Psoas muscle (tissue), 8 donors: Measurements from ENCODE around the gene RNF220. TPM values are rescaled to one million over a fixed set of nuclear protein-coding genes. Genes with fewer than 3 reads are reported as not detected.

Experiments
- ATAC-seq, 4 donors: fragments of 200-7000 bp; cut with Tn5 transposase; one replicate each; pipeline ENCODE4 v1.9.1; 2020; ENCODE audit warnings: moderate library complexity in 3 of 4, mild to moderate bottlenecking in 2 of 4
- DNase-seq, 2 donors: peaks; one replicate each; pipeline ENCODE4 v3.0.0-alpha.2; 2020
- H3K27ac ChIP-seq: fragments of 200-600 bp; one replicate; pipeline ENCODE4 v1.8.0; 2022
- H3K27me3 ChIP-seq, 3 donors: fragments of 200-600 bp in 1 of 3; one replicate each; pipeline versions ENCODE4 v1.6.1 to v1.8.0; 2013 to 2022; ENCODE audit warnings: low read length in 2 of 3, mild to moderate bottlenecking in 2 of 3, moderate library complexity in 1 of 3; ENCODE audit not compliant: insufficient read depth in 3 of 3
- H3K36me3 ChIP-seq, 2 donors: fragments of 200-600 bp in 1 of 2; one replicate each; pipeline versions ENCODE4 v1.6.1 to v1.8.0; 2013 to 2022; ENCODE audit warnings: low read depth in 1 of 2, mild to moderate bottlenecking in 1 of 2, moderate library complexity in 1 of 2; ENCODE audit not compliant: insufficient read depth in 1 of 2
- H3K4me1 ChIP-seq: fragments of 200-600 bp; one replicate; pipeline ENCODE4 v1.8.0; 2022
- H3K4me3 ChIP-seq: fragments of 200-600 bp; one replicate; pipeline ENCODE4 v1.8.0; 2022; ENCODE audit warnings: mild to moderate bottlenecking
- H3K9me3 ChIP-seq: fragments of 200-600 bp; one replicate; pipeline ENCODE4 v1.8.0; 2022
- WGBS, 3 donors: extraction: QIAGEN DNeasy Blood & Tissue Kit; methylation state at CpG; one replicate each; pipeline versions ENCODE4 v1.1.6 to v1.1.7; 2013; 5-methylcytosine and 5-hydroxymethylcytosine counted together
- intact Hi-C, 2 donors: fragments of 100-400 bp; cut with DNase I; formaldehyde crosslinking; loops; one replicate each; pipeline versions ENCODE4 v1.11.0 to v1.14.2; 2022
- polyA plus RNA-seq, 3 donors: library from polyadenylated mRNA; stranded (reverse); fragments of 200-250 nt; gene quantifications; one replicate each; pipeline ENCODE4 v1.2.3, GENCODE V29; 2013
- total RNA-seq, 4 donors: library from RNA; stranded (reverse); fragmentation: NEBNext Ultra II Directional in 2 of 4; extraction: Animal tissue kit (Norgen Biotek cat#: 25700) in 2 of 4; gene quantifications; one replicate each; pipeline versions ENCODE4 v1.2.1 to v1.2.4, GENCODE V29; 2021 to 2023
- TF ChIP-seq, protein P1 (sequence below): fragments of 200-600 bp; IDR thresholded peaks from one replicate; pipeline ENCODE4 v1.8.0; 2022; ENCODE audit warnings: antibody characterized with exemption
- donor health status: healthy with polysubstance abuse.
- donor health status: DM: no; HTN: no; CAD: no; lungs with moderate emphysema.
- donor health status: Bipolar disorder and iron deficiency.
- donor health status: healthy.
- donor health status: DM: yes; HTN: yes; CAD: no.
- donor health status: DM: no; HTN: no; CAD: no.
- donor health status: DM: no; HTN: no; CAD: no.
- donor health status: DM: yes; HTN: yes; CAD: no.

The RNF220 gene
- total and polyA plus RNA-seq, 7 donors, result 61.1 to 133 (median 75.5) TPM

DNA sequence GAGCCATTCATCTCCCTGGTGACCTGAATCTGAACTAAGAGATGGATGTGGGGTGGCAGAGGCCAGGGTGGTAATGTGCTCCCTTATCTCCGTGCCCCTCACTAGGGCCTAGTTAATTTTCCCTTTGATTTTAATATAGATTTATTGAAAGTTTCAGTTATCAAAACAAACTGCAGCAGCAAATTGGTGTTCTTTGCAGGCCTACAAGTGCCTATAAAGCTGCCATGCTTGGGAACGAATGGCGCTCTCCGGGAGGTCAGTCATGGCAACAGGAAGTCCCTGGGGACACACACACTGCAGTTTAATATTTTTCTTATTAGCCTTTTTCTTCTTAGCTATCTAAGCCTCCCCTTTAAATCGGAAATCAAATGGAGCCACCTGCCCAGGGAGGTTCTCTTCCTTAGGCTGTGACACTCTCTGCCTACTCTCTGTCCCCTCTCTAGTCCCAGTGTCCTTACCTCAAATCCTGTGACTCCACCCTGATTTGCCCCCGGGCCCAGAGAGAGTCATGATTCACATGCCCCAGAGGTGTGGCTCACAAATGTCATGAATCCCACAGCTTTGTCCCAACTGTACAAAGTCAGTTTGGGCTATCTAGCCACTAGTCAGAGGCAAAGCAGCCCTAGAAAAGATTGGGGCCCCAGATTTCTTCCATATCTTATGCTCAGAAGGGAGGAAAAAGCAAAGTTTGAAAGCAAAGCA lies 45.7 kb upstream of the RNF220 start:
- H3K4me1 ChIP-seq, result peaks cover under 1% of the 10 kb centered on the region
- DNase-seq (no peak), ATAC-seq (no peak)
- TF ChIP-seq, protein P1, sequence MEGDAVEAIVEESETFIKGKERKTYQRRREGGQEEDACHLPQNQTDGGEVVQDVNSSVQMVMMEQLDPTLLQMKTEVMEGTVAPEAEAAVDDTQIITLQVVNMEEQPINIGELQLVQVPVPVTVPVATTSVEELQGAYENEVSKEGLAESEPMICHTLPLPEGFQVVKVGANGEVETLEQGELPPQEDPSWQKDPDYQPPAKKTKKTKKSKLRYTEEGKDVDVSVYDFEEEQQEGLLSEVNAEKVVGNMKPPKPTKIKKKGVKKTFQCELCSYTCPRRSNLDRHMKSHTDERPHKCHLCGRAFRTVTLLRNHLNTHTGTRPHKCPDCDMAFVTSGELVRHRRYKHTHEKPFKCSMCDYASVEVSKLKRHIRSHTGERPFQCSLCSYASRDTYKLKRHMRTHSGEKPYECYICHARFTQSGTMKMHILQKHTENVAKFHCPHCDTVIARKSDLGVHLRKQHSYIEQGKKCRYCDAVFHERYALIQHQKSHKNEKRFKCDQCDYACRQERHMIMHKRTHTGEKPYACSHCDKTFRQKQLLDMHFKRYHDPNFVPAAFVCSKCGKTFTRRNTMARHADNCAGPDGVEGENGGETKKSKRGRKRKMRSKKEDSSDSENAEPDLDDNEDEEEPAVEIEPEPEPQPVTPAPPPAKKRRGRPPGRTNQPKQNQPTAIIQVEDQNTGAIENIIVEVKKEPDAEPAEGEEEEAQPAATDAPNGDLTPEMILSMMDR, result no peak
- H3K27me3 ChIP-seq, result no peaks in the 10 kb centered on the region
- WGBS, 3 donors, result 57 to 61% (median 58%) methylated on average over 6 of the region's 6 CpGs
- H3K27ac ChIP-seq, result no peak overlapping the region
- no peak overlapping the region for H3K4me3 ChIP-seq
- H3K36me3 ChIP-seq, result no peaks in the 10 kb centered on the region
- intact Hi-C loops, result no loop called here
- no peaks in the 10 kb centered on the region for H3K9me3 ChIP-seq

DNA sequence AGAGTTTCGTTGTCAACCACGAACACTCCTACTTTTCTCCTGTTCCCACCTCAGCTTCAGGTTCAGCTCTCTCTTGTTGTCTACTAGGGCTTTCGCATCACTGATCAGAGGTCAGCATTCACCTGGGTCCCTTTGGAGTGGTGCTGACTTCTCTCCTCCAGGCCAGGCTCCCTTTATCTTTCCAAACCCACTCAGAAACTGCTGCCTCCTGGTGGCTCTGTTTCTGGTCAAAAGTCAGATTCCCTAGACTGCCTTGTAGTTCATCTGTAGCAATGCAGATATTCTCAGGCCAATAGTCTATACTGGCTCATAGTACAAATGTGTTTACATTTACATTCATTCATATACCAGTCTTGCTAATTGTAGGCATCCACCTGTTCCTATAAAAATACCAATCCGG lies 43.6 kb upstream of the RNF220 start:
- Histone ChIP-seq H3K4me3 (no peak overlapping the region), H3K27me3 (no peaks in the 10 kb centered on the region), H3K36me3 (no peaks in the 10 kb centered on the region), H3K4me1 (no peaks in the 10 kb centered on the region), H3K9me3 (no peaks in the 10 kb centered on the region), H3K27ac (no peak overlapping the region)
- DNase-seq, result no peak
- WGBS, 3 donors, result 68 to 70% (median 70%) methylated on average over 4 of the region's 4 CpGs
- intact Hi-C loops, result no loop called here
- ATAC-seq, result no peak
- TF ChIP-seq, protein P1, result no peak

DNA sequence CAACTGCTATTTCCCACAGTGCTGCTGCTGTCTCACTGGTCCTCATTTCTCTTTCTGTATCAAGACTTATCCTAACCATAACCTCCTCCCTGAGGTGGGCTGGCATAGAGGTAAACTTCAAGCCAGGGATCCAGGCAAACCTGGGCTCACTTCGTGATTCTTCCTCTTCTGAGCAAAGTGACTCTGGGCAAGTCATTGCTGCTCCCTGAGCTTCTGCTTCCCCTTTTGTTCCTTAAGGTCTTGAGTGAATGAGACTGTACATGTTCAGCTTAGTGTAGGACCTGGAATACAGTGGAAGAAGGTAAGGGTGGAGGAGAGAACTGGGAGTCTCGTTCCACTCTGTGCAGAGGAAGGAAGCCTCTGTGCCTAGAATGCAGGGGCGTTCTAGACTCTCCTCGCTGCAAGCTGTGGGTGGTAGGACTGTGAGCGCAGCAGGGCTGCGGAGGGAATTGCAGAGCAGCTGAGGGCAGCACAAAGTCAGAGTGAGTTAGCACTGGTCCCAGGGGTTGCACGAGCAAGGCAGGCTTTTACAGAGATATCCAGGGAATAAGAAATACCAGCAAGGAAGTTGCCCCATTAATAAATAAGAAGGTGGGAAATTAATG lies 38.6 kb upstream of the RNF220 start:
- Histone ChIP-seq H3K27ac (no peak overlapping the region), H3K27me3 (no peaks in the 10 kb centered on the region), H3K4me1 (no peaks in the 10 kb centered on the region), H3K9me3 (no peaks in the 10 kb centered on the region), H3K4me3 (no peak overlapping the region), H3K36me3 (no peaks in the 10 kb centered on the region)
- intact Hi-C loops, result no loop called here
- 83 to 87% (median 83%) methylated on average over 7 of the region's 7 CpGs for WGBS, 3 donors
- TF ChIP-seq, protein P1, result no peak
- DNase-seq (no peak), ATAC-seq (no peak)

DNA sequence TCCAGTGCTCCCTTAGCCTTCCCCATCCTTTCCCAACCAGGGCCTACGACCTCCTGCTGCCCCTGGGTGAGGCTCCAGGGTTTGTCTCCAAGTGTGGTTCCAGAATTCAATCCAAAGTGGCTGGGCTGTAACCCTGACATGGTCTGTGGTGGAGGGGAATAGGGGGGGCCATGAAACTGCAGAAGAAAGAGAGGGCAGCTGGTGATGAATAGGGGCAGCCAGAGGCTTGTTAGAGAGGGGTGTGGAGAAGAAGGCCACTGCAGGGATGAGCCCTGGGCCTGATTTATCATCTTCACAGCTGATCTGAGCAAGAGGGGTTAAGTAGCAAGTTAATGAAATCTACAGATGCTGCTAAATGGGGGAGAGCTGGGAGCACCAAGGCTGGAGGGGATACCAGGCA lies 37.1 kb upstream of the RNF220 start:
- Histone ChIP-seq H3K9me3 (no peaks in the 10 kb centered on the region), H3K4me1 (no peaks in the 10 kb centered on the region), H3K36me3 (no peaks in the 10 kb centered on the region), H3K27me3 (no peaks in the 10 kb centered on the region), H3K4me3 (no peak overlapping the region), H3K27ac (no peak overlapping the region)
- WGBS, 3 donors, result 49 to 71% (median 62%) methylated on average over 1 of the region's 1 CpG
- TF ChIP-seq, protein P1, result no peak
- intact Hi-C loops, result no loop called here
- ATAC-seq, result no peak
- no peak for DNase-seq
